Panc1 (cell line): ENCODE data around the gene FBXO42. TPM values are rescaled to one million over a fixed set of nuclear protein-coding genes. Genes with fewer than 3 reads are reported as not detected.

Experiments
- ATAC-seq: fragments of 200-7000 bp; cut with Tn5 transposase; 2 replicates; pipeline ENCODE4 v1.9.1; 2020; ENCODE audit warnings: mild to moderate bottlenecking, moderate library complexity
- BruUV-seq: library from RNA; stranded (reverse); fragments of 400-500 nt; replicated peaks from 2 replicates; lab custom pipeline; 2021; lab: Mats Ljungman, UMichigan
- CTCF ChIA-PET: fragments of 300-600 bp; sonication (Branson Sonifier 250); formaldehyde crosslinking; loops from one replicate; lab custom pipeline; 2022; ENCODE audit warnings: antibody characterized with exemption; lab: Charles Lee
- POLR2A ChIA-PET: fragments of 300-600 bp; sonication (Branson Sonifier 250); formaldehyde crosslinking; loops from one replicate; lab custom pipeline; 2022; ENCODE audit warnings: antibody characterized with exemption; lab: Charles Lee
- DNase-seq: peaks from one replicate; pipeline ENCODE4 v3.0.0-alpha.2; 2010; ENCODE audit warnings: low read depth, low spot score
- H3K27ac ChIP-seq: 2 replicates; pipeline ENCODE4 v1.5.1; 2011; ENCODE audit warnings: mild to moderate bottlenecking, low read length, inconsistent platforms
- H3K27me3 ChIP-seq: fragments of 200-500 bp; sonication (Bioruptor generic); 2 replicates; pipeline ENCODE4 v1.6.0; 2014; ENCODE audit warnings: low read length, inconsistent platforms; ENCODE audit not compliant: control insufficient read depth, insufficient read depth
- H3K36me3 ChIP-seq: fragments of 200-500 bp; sonication (Bioruptor generic); 2 replicates; pipeline ENCODE4 v1.5.1; 2014; ENCODE audit warnings: inconsistent platforms, mild to moderate bottlenecking, low read length, moderate library complexity; ENCODE audit not compliant: control insufficient read depth, insufficient read depth
- H3K4me1 ChIP-seq: 2 replicates; pipeline ENCODE4 v1.5.1; 2011; ENCODE audit warnings: inconsistent platforms, mild to moderate bottlenecking, low read length, moderate library complexity; ENCODE audit not compliant: control insufficient read depth, insufficient read depth
- H3K4me3 ChIP-seq, 2 experiments: 2 replicates each; pipeline ENCODE4 v1.5.1; 2011 to 2012; ENCODE audit warnings: low read depth in 2 of 2, low read length in 2 of 2, mild to moderate bottlenecking in 2 of 2, inconsistent platforms in 1 of 2, moderate library complexity in 1 of 2
- H3K9me3 ChIP-seq: fragments of 200-500 bp; sonication (Bioruptor generic); 2 replicates; pipeline ENCODE4 v1.5.1; 2014; ENCODE audit warnings: low read depth, mild to moderate bottlenecking, inconsistent platforms, low read length, moderate library complexity; ENCODE audit not compliant: control insufficient read depth, insufficient read depth
- CTCF ChIP-seq: fragments of 450-650 bp; IDR thresholded peaks from 2 replicates; pipeline ENCODE4 v1.5.1; 2017; ENCODE audit warnings: mild to moderate bottlenecking
- POLR2AphosphoS5 ChIP-seq: IDR thresholded peaks from 2 replicates; pipeline ENCODE4 v1.6.1; 2012; ENCODE audit warnings: mild to moderate bottlenecking, low read depth, low read length, moderate library complexity
- REST ChIP-seq, 2 experiments: IDR thresholded peaks; 2 replicates each; pipeline ENCODE4 v1.6.1; 2011 to 2012; ENCODE audit warnings: low read depth in 2 of 2, control low read depth in 1 of 2, low read length in 1 of 2, mild to moderate bottlenecking in 1 of 2, moderate library complexity in 1 of 2; ENCODE audit not compliant: insufficient read depth in 1 of 2
- SIN3A ChIP-seq: IDR thresholded peaks from 2 replicates; pipeline ENCODE4 v1.6.1; 2012; ENCODE audit warnings: low read depth, mild to moderate bottlenecking, low read length, moderate library complexity, borderline replicate concordance; ENCODE audit not compliant: insufficient read depth
- TCF7L2 ChIP-seq: IDR thresholded peaks from 2 replicates; pipeline ENCODE4 v1.6.1; 2011; ENCODE audit warnings: mild to moderate bottlenecking, low read depth, low read length, inconsistent platforms
- in situ Hi-C: cut with HindIII; loops from 2 replicates; pipeline ENCODE4 v1.10.0; 2016; ENCODE audit warnings: low sequenced_read_pairs, low pct_unique_long_range_greater_than_20kb
- intact Hi-C: fragments of 100-400 bp; cut with micrococcal nuclease; formaldehyde crosslinking; loops from one replicate; pipeline ENCODE4 v1.10.0; 2022; ENCODE audit not compliant: unreplicated experiment
- total RNA-seq: library from RNA; stranded (reverse); gene quantifications from one replicate; pipeline ENCODE4 v1.2.1, GENCODE V29; 2021; ENCODE audit not compliant: unreplicated experiment

Gene FBXO42
- total RNA-seq, 1 experiment from 2014 or later = 25.7 TPM

GRCh38 chr1:16298653-16299052 is 53.6 kb downstream of the FBXO42 start:
- no peaks in the 10 kb centered on the region for H3K9me3 ChIP-seq
- H3K27ac ChIP-seq = no peak overlapping the region
- ChIA-PET POLR2A (interaction anchor here (1.0 kb wide), 1 partner anchor 19 kb away, joined by 9 read pairs; no protein-coding TSS in a partner anchor), CTCF (no interaction called here)
- no TSS peak for BruUV-seq
- H3K4me3 ChIP-seq = no peak overlapping the region
- H3K27me3 ChIP-seq = no peaks in the 10 kb centered on the region
- in situ Hi-C loops (no loop called here), intact Hi-C loops (no loop called here)
- ATAC-seq (no peak), DNase-seq (no peak)
- no peaks in the 10 kb centered on the region for H3K36me3 ChIP-seq
- TF ChIP-seq CTCF (no peak), REST (IDR thresholded peaks at IDR 0.05; ENCODE audit: insufficient read depth in 1 of 2, low read depth in 2 of 2, low read length in 1 of 2) (no peak), POLR2AphosphoS5 (no peak), TCF7L2 (no peak), SIN3A (no peak)
- no peaks in the 10 kb centered on the region for H3K4me1 ChIP-seq

GRCh38 chr1:16296643-16297042 is 55.6 kb downstream of the FBXO42 start:
- no TSS peak for BruUV-seq
- Histone ChIP-seq H3K4me3 (no peak overlapping the region), H3K27ac (no peak overlapping the region), H3K4me1 (no peaks in the 10 kb centered on the region), H3K27me3 (no peaks in the 10 kb centered on the region), H3K36me3 (no peaks in the 10 kb centered on the region), H3K9me3 (no peaks in the 10 kb centered on the region)
- DNase-seq (no peak), ATAC-seq (no peak)
- intact Hi-C loops (no loop called here), in situ Hi-C loops (no loop called here)
- ChIA-PET CTCF (no interaction called here), POLR2A (no interaction called here)
- TF ChIP-seq SIN3A (no peak), REST (IDR thresholded peaks at IDR 0.05; ENCODE audit: insufficient read depth in 1 of 2, low read depth in 2 of 2, low read length in 1 of 2) (no peak), POLR2AphosphoS5 (no peak), TCF7L2 (no peak)
